HG03342 (cell line): Measurements from ENCODE around the gene ZNF100.
"Not testable (repeated sequence)": the region's sequence is repeated elsewhere in the genome, so short reads cannot be mapped to it uniquely, and the experiment has no call there.

Source experiments
- ATAC-seq: cut with Tn5 transposase; IDR thresholded peaks from one replicate; pipeline ENCODE4 v1.9.1; 2021; ENCODE audit warnings: mild to moderate bottlenecking, moderate library complexity; ENCODE audit not compliant: unreplicated experiment

The ZNF100 gene

GRCh38 chr19:21767065-21767800, at the start of gene ZNF100:
Gene ZNF100, minus strand, starts transcription at chr19:21767579. Its CDS starts 150 bp downstream, at chr19:21767429.
- peak; percentile 91 for ATAC-seq

DNA sequence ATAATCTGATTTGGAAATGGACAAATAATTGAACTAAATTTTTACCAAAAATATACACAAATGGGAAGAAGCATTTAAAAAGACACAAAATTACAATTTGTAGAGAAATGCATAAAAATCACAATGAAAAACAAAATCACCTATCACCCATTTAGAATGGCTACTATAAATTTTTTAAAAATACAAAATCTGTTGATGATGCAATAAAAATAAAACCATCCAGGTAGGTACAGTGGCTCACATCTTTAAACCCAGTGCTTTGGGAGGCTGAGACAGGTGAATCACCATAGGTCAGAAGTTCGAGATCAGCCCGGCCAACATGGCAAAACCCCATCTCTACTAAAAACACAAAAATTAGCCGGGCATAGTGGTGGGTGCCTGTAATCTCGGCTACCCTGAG, 45.1 kb upstream of the ZNF100 start:
- ATAC-seq = no peak

DNA sequence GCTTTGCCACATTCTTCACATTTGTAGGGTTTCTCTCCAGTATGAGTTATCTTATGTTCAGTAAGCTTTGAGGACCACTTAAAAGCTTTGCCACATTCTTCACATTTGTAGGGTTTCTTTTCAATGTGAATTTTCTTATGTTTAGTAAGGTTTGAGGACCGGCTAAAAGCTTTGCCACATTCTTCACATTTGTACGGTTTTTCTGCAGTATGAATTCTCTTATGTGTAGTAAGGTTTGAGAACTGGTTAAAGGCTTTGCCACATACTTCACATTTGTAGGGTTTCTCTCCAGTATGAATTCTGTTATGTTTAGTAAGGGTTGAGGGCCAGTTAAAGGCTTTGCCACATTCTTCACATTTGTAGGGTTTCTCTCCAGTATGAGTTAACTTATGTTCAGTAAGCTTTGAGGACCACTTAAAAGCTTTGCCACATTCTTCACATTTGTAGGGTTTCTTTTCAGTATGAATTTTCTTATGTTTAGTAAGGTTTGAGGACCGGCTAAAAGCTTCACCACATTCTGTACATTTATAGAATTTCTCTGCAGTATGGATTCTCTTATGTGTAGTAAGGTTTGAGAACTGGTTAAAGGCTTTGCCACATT, 41.1 kb upstream of the ZNF100 start:
- not testable (repeated sequence) for ATAC-seq

- no peak for ATAC-seq
Observed at GRCh38 chr19:21789466-21790085, 22.2 kb upstream of the ZNF100 start.

GRCh38 chr19:21786936-21787335, 19.6 kb upstream of the ZNF100 start:
- ATAC-seq = no peak

DNA sequence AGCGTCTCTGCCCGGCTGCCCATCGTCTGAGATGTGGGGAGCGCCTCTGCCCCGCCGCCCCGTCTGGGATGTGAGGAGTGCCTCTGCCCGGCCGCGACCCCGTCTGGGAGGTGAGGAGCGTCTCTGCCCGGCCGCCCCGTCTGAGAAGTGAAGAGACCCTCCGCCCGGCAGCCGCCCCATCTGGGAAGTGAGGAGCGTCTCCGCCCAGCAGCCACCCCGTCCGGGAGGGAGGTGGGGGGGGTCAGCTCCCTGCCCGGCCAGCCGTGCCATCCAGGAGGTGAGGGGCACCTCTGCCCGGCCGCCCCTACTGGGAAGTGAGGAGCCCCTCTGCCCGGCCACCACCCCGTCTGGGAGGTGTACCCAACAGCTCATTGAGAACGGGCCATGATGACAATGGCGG, 8.4 kb upstream of the ZNF100 start:
- not testable (repeated sequence) for ATAC-seq

DNA sequence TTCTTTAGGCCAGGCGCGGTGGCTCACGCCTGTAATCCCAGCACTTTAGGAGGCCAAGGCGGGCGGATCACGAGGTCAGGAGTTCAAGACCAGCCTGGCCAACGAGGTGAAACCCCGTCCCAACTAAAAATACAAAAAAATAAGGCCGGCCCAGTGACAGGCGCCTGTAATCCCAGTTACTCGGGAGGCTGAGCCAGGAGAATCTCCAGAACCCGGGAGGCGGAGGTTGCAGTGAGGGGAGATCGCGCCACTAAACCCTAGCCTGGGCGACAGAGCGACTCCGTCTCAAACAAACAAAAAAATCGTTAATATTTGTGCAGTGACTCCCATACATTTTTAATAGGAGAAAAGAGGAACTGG, 694 bp downstream of the ZNF100 start:
- peak; percentile 6 for ATAC-seq

GRCh38 chr19:21765151-21765550, 2.2 kb downstream of the ZNF100 start:
- no peak for ATAC-seq

DNA sequence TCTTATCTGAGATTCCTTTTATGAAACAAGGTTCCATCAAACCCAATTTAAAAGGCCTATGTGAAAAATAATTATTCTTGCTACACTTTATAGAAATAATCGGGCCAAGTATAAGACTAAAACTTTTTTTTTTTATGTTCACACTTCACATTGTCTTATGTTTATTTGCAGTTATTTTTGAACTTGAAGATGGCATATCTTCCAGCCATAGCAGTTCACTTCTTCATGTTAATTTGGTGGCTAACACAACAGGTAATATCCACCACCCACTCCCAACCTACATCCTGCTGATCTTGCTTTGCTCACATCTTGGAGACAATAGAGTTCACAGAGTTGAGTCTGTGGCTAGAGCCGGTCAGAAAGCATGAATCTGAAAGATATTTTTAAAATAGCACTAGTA, 5.8 kb downstream of the ZNF100 start:
- ATAC-seq = not testable (repeated sequence)

GRCh38 chr19:21758296-21758695, 9.1 kb downstream of the ZNF100 start:
- ATAC-seq = no peak

GRCh38 chr19:21755555-21755954, 11.8 kb downstream of the ZNF100 start:
- not testable (repeated sequence) for ATAC-seq

DNA sequence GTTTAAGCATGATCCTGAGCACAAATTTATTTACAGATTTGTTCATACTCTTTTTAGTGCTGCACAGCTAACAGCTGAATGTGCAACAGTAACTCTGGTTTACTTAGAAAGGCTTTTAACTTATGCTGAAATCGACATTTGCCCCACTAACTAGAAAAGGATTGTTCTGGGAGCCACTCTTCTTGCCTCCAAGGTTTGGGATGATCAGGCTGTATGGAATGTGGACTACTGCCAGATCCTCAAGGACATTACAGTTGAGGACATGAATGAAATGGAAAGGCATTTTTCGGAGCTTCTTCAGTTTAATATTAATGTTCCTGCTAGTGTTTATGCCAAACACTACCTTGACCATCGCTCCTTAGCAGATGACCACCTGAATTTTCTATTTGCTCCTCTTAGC, 16.0 kb downstream of the ZNF100 start:
- no peak for ATAC-seq

- no peak for ATAC-seq
Observed at GRCh38 chr19:21750586-21751128, 16.7 kb downstream of the ZNF100 start.

GRCh38 chr19:21749090-21749489, 18.3 kb downstream of the ZNF100 start:
- ATAC-seq = no peak

GRCh38 chr19:21748088-21748487, 19.3 kb downstream of the ZNF100 start:
- no peak for ATAC-seq

- no peak for ATAC-seq
Observed at GRCh38 chr19:21740559-21740958, 26.8 kb downstream of the ZNF100 start.

DNA sequence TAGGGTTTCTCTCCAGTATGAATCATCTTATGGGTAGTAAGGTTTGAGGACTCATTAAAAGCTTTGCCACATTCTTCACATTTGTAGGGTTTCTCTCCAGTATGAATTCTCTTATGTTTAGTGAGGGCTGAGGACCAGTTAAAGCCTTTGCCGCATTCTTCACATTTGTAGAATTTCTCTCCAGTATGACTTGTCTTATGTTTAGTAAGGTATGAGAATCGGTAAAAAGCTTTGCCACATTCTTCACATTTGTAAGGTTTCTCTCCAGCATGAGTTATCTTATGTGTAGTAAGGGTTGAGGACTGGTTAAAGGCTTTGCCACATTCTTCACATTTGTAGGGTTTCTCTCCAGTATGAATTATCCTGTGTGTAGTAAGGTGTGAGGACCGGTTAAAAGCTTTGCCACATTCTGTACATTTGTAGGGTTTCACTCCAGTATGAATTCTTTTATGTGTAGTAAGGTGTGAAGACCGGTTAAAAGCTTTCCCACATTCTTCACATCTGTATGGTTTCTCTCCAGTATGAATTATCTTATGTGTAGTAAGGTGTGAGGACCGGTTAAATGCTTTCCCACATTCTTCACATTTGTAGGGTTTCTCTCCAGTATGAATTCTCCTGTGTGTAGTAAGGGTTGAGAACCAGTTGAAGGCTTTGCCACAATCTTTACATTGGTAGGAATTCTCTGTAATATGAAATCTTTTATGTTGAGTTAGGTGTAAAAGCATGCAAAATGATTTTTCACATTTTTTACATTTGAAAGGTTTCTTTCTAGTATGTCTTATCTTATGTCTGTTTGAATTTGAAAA, 40.2 kb downstream of the ZNF100 start:
- ATAC-seq = not testable (repeated sequence)

DNA sequence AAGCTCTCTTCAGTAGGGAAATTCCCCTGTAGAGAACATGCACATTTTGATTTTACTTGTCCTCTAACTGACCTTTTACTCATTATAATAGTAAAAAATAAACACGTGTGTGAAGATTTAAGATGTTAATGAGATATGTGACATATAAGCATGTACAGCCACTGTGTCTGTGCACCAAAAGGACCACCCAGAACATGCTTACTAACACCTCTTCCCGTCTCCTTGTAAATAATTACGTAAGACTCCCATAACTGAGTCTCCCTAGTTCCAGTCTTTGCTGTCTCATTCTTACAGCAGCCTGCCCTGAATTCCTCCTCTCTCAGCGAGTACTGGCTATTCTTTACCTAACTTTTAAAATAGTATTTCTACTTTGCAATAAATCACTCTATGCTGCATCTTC, 53.6 kb downstream of the ZNF100 start:
- ATAC-seq = no peak

- no peak for ATAC-seq
Observed at GRCh38 chr19:21709464-21709863, 57.9 kb downstream of the ZNF100 start.

DNA sequence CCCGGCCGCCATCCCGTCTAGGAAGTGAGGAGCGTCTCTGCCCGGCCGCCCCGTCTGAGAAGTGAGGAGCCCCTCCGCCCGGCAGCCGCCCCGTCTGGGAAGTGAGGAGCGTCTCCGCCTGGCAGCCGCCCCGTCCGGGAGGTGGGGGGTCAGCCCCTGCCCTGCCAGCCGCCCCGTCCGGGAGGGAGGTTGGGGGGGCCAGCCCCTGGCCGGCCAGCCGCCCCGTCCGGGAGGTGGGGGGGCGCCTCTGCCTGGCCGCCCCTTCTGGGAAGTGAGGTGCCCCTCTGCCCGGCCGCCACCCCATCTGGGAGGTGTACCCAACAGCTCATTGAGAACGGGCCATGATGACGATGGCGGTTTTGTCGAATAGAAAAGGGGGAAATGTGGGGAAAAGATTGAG, 59.5 kb downstream of the ZNF100 start:
- not testable (repeated sequence) for ATAC-seq

DNA sequence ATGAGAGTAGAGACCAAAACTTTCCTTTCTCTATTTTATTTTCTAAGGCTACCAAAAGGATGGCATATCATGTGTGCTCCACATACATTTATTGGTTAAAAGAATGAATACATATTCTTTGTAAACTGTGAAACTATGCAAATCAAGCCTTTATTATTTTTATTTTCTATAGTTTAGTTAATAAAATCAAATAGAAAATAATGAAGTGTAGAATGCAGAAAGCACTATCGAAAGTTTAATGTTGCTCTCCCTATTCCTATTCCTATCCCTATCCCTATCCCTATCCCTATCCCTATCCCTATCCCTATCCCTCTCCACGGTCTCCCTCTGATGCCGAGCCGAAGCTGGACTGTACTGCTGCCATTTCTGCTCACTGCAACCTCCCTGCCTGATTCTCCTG, 60.3 kb downstream of the ZNF100 start:
- ATAC-seq = no peak
